Effector memory CD4-positive, alpha-beta T cell (primary cell): ENCODE data around the gene EFCAB8.
"Not testable (repeated sequence)": the region's sequence is repeated elsewhere in the genome, so short reads cannot be mapped to it uniquely, and the experiment has no call there.

ENCODE experiments used
- DNase-seq, 3 donors: peaks; one replicate each; pipeline ENCODE4 v3.0.0-alpha.2; 2020
- H3K27ac ChIP-seq: 2 replicates; pipeline ENCODE4 v1.7.0; 2013; ENCODE audit warnings: mild to moderate bottlenecking, low read length, moderate library complexity; ENCODE audit not compliant: insufficient read depth, poor library complexity, severe bottlenecking
- H3K27me3 ChIP-seq: replicated peaks from 2 replicates; pipeline ENCODE4 v1.7.0; 2013; ENCODE audit warnings: mild to moderate bottlenecking, low read length; ENCODE audit not compliant: insufficient read depth, control insufficient read depth, poor library complexity, severe bottlenecking
- H3K36me3 ChIP-seq: 2 replicates; pipeline ENCODE4 v1.7.0; 2013; ENCODE audit warnings: mild to moderate bottlenecking, low read length, moderate library complexity; ENCODE audit not compliant: control insufficient read depth, insufficient read depth
- H3K4me1 ChIP-seq: 2 replicates; pipeline ENCODE4 v1.7.0; 2013; ENCODE audit warnings: low read length, mild to moderate bottlenecking; ENCODE audit not compliant: control insufficient read depth, insufficient read depth, poor library complexity, severe bottlenecking
- H3K4me3 ChIP-seq: 2 replicates; pipeline ENCODE4 v1.7.0; 2013; ENCODE audit warnings: low read length, low read depth, mild to moderate bottlenecking; ENCODE audit not compliant: insufficient read depth, poor library complexity, severe bottlenecking
- H3K9me3 ChIP-seq: 2 replicates; pipeline ENCODE4 v1.7.0; 2013; ENCODE audit warnings: mild to moderate bottlenecking, low read length, moderate library complexity; ENCODE audit not compliant: control insufficient read depth

Gene EFCAB8

GRCh38 chr20:32974204-32975064, 115.7 kb downstream of the EFCAB8 start:
- peaks cover 51% of the 10 kb centered on the region for H3K4me1 ChIP-seq
- H3K27ac ChIP-seq, result peak overlapping the region; percentile 98
- not testable (repeated sequence) for H3K36me3 ChIP-seq, H3K27me3 ChIP-seq, H3K4me3 ChIP-seq, DNase-seq
- H3K9me3 ChIP-seq, result peaks cover 16% of the 10 kb centered on the region

GRCh38 chr20:32975121-32975520, 116.4 kb downstream of the EFCAB8 start:
- Histone ChIP-seq H3K9me3 (peaks cover 16% of the 10 kb centered on the region), H3K4me1 (peaks cover 44% of the 10 kb centered on the region), H3K27ac (peak overlapping the region; percentile 16)
- DNase-seq, H3K36me3 ChIP-seq, H3K4me3 ChIP-seq, H3K27me3 ChIP-seq: not testable (repeated sequence)

GRCh38 chr20:32975698-32976674, 117.3 kb downstream of the EFCAB8 start:
- Histone ChIP-seq H3K27ac (peak overlapping the region; percentile 57), H3K36me3 (no peaks in the 10 kb centered on the region), H3K27me3 (no peaks in the 10 kb centered on the region), H3K4me3 (no peak overlapping the region), H3K4me1 (peaks cover 35% of the 10 kb centered on the region), H3K9me3 (peaks cover 16% of the 10 kb centered on the region)
- DNase-seq, result no peak

- Histone ChIP-seq H3K9me3 (peaks cover 16% of the 10 kb centered on the region), H3K27ac (peak overlapping the region; percentile 57), H3K4me3 (no peak overlapping the region), H3K27me3 (no peaks in the 10 kb centered on the region), H3K36me3 (no peaks in the 10 kb centered on the region), H3K4me1 (peaks cover 27% of the 10 kb centered on the region)
- no peak for DNase-seq
Observed at GRCh38 chr20:32976746-32977145, 118.0 kb downstream of the EFCAB8 start.

GRCh38 chr20:32977281-32978008, 118.7 kb downstream of the EFCAB8 start:
- DNase-seq, result no peak
- H3K27me3 ChIP-seq, result no peaks in the 10 kb centered on the region
- H3K4me1 ChIP-seq, result peaks cover 23% of the 10 kb centered on the region

GRCh38 chr20:32978009-32978335, 119.2 kb downstream of the EFCAB8 start:
- no peaks in the 10 kb centered on the region for H3K27me3 ChIP-seq
- no peaks in the 10 kb centered on the region for H3K36me3 ChIP-seq
- H3K4me1 ChIP-seq, result peaks cover 18% of the 10 kb centered on the region
- peaks cover 16% of the 10 kb centered on the region for H3K9me3 ChIP-seq
- no peak overlapping the region for H3K27ac ChIP-seq
- no peak for DNase-seq
- no peak overlapping the region for H3K4me3 ChIP-seq

More at GRCh38 chr20:32977281-32978008, 118.7 kb downstream of the EFCAB8 start:
- peaks cover 16% of the 10 kb centered on the region for H3K9me3 ChIP-seq
- no peak overlapping the region for H3K4me3 ChIP-seq
- H3K27ac ChIP-seq, result peak overlapping the region; percentile 57
- no peaks in the 10 kb centered on the region for H3K36me3 ChIP-seq

GRCh38 chr20:32979201-32979998, 120.7 kb downstream of the EFCAB8 start:
- H3K27me3 ChIP-seq, result no peaks in the 10 kb centered on the region
- peaks cover 4% of the 10 kb centered on the region for H3K4me1 ChIP-seq
- no peak for DNase-seq

GRCh38 chr20:32980131-32980941, 121.6 kb downstream of the EFCAB8 start:
- no peak for DNase-seq

More at GRCh38 chr20:32979201-32979998, 120.7 kb downstream of the EFCAB8 start:
- H3K27ac ChIP-seq, result no peak overlapping the region
- no peaks in the 10 kb centered on the region for H3K36me3 ChIP-seq
- peaks cover 16% of the 10 kb centered on the region for H3K9me3 ChIP-seq
- H3K4me3 ChIP-seq, result no peak overlapping the region

More at GRCh38 chr20:32980131-32980941, 121.6 kb downstream of the EFCAB8 start:
- Histone ChIP-seq H3K27ac (no peak overlapping the region), H3K4me3 (no peak overlapping the region), H3K36me3 (no peaks in the 10 kb centered on the region), H3K9me3 (peaks cover 16% of the 10 kb centered on the region), H3K27me3 (no peaks in the 10 kb centered on the region), H3K4me1 (peaks cover 4% of the 10 kb centered on the region)
